ENCODE results near the gene FAM227B. TPM values are rescaled to one million over a fixed set of nuclear protein-coding genes. Genes with fewer than 3 reads are reported as not detected.

FAM227B gene
- total RNA-seq, 1 donor from 2014 or later = 5.1 TPM

DNA sequence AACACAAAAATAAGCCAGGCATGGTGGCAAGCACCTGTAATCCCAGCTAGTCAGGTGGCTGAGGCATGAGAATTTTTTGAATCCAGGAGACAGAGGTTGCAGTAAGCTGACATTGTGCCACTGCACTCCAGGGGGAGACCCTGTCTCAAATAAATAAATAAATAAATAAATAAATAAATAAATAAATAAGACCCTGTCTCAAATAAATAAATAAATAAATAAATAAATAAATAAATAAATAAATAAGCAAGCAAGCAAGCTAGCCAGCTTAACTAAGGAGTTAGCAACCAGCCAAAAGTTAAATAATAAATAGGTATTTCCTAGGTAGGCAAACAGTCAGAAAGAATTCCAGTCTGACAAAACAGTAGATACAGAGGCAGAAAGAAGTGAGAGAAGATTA is 326.7 kb downstream of the FAM227B start:
- peaks cover 16% of the 10 kb centered on the region for H3K36me3 ChIP-seq
- no peak for DNase-seq

DNA sequence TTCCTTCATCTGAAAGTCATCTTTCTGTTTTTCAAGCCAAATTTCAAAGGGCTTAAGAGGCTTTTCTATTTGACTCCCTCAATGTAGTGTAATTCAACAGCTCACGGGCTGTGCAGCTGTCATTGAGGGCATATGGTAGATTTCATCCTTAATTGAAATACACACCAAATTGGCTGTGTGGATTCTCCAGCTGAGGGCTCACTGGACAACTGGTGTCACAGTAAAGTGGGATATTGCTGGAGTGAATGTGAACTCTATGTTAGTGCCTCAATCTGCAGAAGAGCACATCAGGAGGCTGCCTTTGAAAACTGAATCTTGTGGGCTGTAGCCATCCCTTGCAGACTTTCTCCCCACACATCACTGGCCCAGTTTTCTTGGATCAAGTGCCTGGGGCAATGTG is 330.4 kb downstream of the FAM227B start:
- peaks cover 27% of the 10 kb centered on the region for H3K36me3 ChIP-seq
- no peaks in the 10 kb centered on the region for H3K27me3 ChIP-seq (ENCODE audit: low read depth)
- no peaks in the 10 kb centered on the region for H3K4me1 ChIP-seq
- H3K27ac ChIP-seq = no peak overlapping the region
- H3K9me3 ChIP-seq = no peaks in the 10 kb centered on the region
- no peak for DNase-seq
- ATAC-seq = no peak
- intact Hi-C loops (cut with DNase I) = no loop called here
- H3K4me3 ChIP-seq = no peak overlapping the region
- TF ChIP-seq, protein P1, sequence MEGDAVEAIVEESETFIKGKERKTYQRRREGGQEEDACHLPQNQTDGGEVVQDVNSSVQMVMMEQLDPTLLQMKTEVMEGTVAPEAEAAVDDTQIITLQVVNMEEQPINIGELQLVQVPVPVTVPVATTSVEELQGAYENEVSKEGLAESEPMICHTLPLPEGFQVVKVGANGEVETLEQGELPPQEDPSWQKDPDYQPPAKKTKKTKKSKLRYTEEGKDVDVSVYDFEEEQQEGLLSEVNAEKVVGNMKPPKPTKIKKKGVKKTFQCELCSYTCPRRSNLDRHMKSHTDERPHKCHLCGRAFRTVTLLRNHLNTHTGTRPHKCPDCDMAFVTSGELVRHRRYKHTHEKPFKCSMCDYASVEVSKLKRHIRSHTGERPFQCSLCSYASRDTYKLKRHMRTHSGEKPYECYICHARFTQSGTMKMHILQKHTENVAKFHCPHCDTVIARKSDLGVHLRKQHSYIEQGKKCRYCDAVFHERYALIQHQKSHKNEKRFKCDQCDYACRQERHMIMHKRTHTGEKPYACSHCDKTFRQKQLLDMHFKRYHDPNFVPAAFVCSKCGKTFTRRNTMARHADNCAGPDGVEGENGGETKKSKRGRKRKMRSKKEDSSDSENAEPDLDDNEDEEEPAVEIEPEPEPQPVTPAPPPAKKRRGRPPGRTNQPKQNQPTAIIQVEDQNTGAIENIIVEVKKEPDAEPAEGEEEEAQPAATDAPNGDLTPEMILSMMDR (IDR thresholded peaks at IDR 0.05) = no peak

More for the DNA sequence above, 326.7 kb downstream of the FAM227B start:
- no peak for ATAC-seq
- intact Hi-C loops (cut with DNase I) = no loop called here
- Histone ChIP-seq H3K4me3 (no peak overlapping the region), H3K4me1 (no peaks in the 10 kb centered on the region), H3K27ac (no peak overlapping the region), H3K27me3 (ENCODE audit: low read depth) (no peaks in the 10 kb centered on the region), H3K9me3 (no peaks in the 10 kb centered on the region)
- TF ChIP-seq, protein P1 (IDR thresholded peaks at IDR 0.05) = no peak

DNA sequence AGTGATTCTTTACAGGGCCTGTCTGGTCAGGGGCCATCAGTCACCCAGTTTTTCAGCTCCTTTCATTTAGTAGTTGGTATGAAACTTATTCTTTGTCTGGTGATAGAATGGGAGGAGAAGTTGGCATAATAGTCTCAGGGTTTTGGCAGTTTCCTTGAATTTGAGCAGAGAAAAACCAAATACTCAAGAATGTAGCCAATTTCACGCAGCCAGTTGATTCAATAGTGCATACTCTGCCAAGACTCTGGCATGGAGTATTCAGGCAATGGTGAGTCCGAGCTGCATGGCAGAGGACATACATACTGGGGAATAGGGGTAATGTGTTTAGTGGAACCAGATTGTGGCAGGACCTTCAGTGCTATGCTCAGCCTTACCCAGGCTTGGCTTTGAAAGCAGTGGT is 332.2 kb downstream of the FAM227B start:
- Histone ChIP-seq H3K9me3 (no peaks in the 10 kb centered on the region), H3K4me3 (no peak overlapping the region), H3K27ac (no peak overlapping the region), H3K27me3 (ENCODE audit: low read depth) (no peaks in the 10 kb centered on the region), H3K4me1 (no peaks in the 10 kb centered on the region), H3K36me3 (peaks cover 43% of the 10 kb centered on the region)
- intact Hi-C loops (cut with DNase I) = no loop called here
- no peak for DNase-seq
- TF ChIP-seq, protein P1 (IDR thresholded peaks at IDR 0.05) = no peak
- ATAC-seq = no peak

DNA sequence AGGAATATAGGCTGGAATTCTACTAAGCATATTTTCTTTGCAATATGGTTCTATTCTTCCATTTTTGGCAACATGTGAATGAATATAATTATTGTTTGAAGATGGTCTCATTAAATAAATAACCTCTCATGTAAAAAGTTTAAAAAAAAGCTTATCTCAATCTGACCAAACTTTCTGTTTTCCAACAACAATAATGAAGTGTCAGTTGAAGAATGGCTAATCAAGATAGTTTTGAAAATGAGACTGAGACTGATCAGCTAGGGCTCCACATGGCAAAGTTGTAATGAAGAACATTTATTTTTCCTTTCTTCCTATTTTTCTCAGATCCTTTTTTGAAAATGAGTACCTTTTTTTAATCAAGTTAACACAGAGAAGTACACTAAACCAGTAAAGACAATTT is 333.1 kb downstream of the FAM227B start:
- intact Hi-C loops (cut with DNase I) = no loop called here
- no peaks in the 10 kb centered on the region for H3K4me1 ChIP-seq
- H3K27me3 ChIP-seq (ENCODE audit: low read depth) = no peaks in the 10 kb centered on the region
- H3K36me3 ChIP-seq = peaks cover 41% of the 10 kb centered on the region
- DNase-seq (no peak), ATAC-seq (no peak)
- no peak overlapping the region for H3K27ac ChIP-seq
- no peaks in the 10 kb centered on the region for H3K9me3 ChIP-seq
- no peak overlapping the region for H3K4me3 ChIP-seq
- TF ChIP-seq, protein P1 (IDR thresholded peaks at IDR 0.05) = no peak

DNA sequence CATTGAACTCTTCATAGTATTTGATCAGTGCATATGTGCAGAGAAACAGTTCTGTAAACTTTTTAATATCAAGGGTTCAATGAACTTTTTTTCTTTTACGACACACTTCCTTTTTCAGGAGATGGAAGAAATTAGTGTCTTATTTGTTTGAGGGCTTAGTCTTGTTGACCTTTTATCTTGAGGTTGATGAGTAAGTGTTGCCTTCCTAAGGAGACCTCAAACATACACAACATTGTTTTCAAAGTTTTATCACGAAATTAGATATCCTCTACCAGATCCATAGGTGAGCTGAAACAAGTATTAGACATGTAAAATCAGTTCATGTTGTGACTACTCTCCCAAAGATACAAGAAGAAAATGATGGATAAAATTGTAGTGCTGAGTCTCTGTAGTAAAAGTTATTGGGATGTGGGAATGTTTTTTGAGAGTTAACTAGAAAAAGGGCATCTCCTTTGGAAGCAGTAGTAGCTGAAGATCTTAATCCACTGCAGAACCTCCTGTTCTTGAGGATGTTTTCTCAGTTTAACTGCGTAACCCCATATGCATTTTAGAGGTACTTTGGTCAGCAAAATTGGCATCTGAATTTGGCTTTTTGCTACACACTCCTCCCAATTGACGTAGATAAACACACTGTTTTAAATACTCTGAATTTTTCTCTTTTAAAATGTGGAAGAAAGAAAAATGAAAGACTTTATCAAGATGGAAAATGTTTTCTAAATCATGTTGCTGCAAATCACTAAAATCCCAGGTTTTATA is 333.8 kb downstream of the FAM227B start:
- H3K4me3 ChIP-seq = no peak overlapping the region
- intact Hi-C loops (cut with DNase I) = no loop called here
- H3K27me3 ChIP-seq (ENCODE audit: low read depth) = no peaks in the 10 kb centered on the region
- H3K36me3 ChIP-seq = peaks cover 42% of the 10 kb centered on the region
- H3K27ac ChIP-seq = no peak overlapping the region
- TF ChIP-seq, protein P1 (IDR thresholded peaks at IDR 0.05) = no peak
- ATAC-seq = no peak
- no peak for DNase-seq
- H3K9me3 ChIP-seq = no peaks in the 10 kb centered on the region
- no peaks in the 10 kb centered on the region for H3K4me1 ChIP-seq
